ENCODE data around the gene FGF14. TPM values are rescaled to one million over a fixed set of nuclear protein-coding genes. Genes with fewer than 3 reads are reported as not detected.

FGF14 gene
- polyA plus RNA-seq, 1 of the 3 experiments (the other 2 are of a cell fraction): 0.20 TPM

- Histone ChIP-seq H3K79me2 (ENCODE audit: insufficient read depth) (no peaks in the 10 kb centered on the region), H3K4me3 (ENCODE audit: low read depth in 2 of 2, low read length in 1 of 2) (peak overlapping the region in 1 of 2 experiments; percentile 42; a peak in 1 of 4 replicates), H3K27ac (ENCODE audit: low read depth in 2 of 2, low read length in 1 of 2) (peak overlapping the region in 1 of 2 experiments; percentile 94; a peak in 2 of 4 replicates), H3K36me3 (replicated peaks in 1 of 2; ENCODE audit: control insufficient read depth in 1 of 2, insufficient read depth in 2 of 2, low read length in 1 of 2) (no peaks in the 10 kb centered on the region), H4K20me1 (ENCODE audit: insufficient read depth) (no peaks in the 10 kb centered on the region), H3K9ac (no peak overlapping the region), H3K4me1 (ENCODE audit: control insufficient read depth in 1 of 2, insufficient read depth in 2 of 2, low read depth in 1 of 2, low read length in 1 of 2) (peaks cover 0 to 21% of the 10 kb centered on the region in 2 experiments; a peak in 2 of 4 replicates), H3F3A (replicated peaks; ENCODE audit: insufficient read depth) (no peaks in the 10 kb centered on the region), H3K9me3 (no peaks in the 10 kb centered on the region), H2AFZ (ENCODE audit: low read depth) (no peak overlapping the region), H3K4me2 (no peak overlapping the region), H3K27me3 (ENCODE audit: insufficient read depth) (no peaks in the 10 kb centered on the region), H3K9me2 (no peaks in the 10 kb centered on the region)
- ChIA-PET CTCF (interaction anchor here (0.7 to 2.1 kb wide), 64 partner anchors 10 to 797 kb away, joined by 3 to 29 read pairs (median 4); no protein-coding TSS in a partner anchor), POLR2A (interaction anchor here (0.7 to 1.4 kb wide), 4 partner anchors 36 to 614 kb away, joined by 3 to 5 read pairs (median 4); no protein-coding TSS in a partner anchor)
- 3% methylated on average over 1 of the region's 1 CpG for WGBS (ENCODE audit: low lambda C conversion rate)
- DNase-seq: peak; percentile 34
- TF ChIP-seq CTCF (IDR thresholded peaks at IDR 0.05) (peak; percentile 84), NFIC (IDR thresholded peaks at IDR 0.05; ENCODE audit: borderline replicate concordance) (no peak), SMC3 (IDR thresholded peaks at IDR 0.05; ENCODE audit: low read depth, low read length) (peak; percentile 71), TCF12 (IDR thresholded peaks at IDR 0.05) (no peak), RAD21 (IDR thresholded peaks at IDR 0.05; ENCODE audit: low read length) (peak; percentile 96), RCOR1 (IDR thresholded peaks at IDR 0.05; ENCODE audit: low read length) (0 out of 2 replicates have a peak, but pooled peaks have one; percentile 12)
Measured at GRCh38 chr13:101942038-101942437, 459.8 kb downstream of the FGF14 start.

- Histone ChIP-seq H3K27me3 (ENCODE audit: insufficient read depth) (no peaks in the 10 kb centered on the region), H3K4me3 (ENCODE audit: low read depth in 2 of 2, low read length in 1 of 2) (no peak overlapping the region), H3K27ac (ENCODE audit: low read depth in 2 of 2, low read length in 1 of 2) (peak overlapping the region in 1 of 2 experiments; percentile 94; a peak in 2 of 4 replicates), H4K20me1 (ENCODE audit: insufficient read depth) (no peaks in the 10 kb centered on the region), H3K9ac (no peak overlapping the region), H3K9me2 (no peaks in the 10 kb centered on the region), H2AFZ (ENCODE audit: low read depth) (no peak overlapping the region), H3K79me2 (ENCODE audit: insufficient read depth) (no peaks in the 10 kb centered on the region), H3K4me1 (ENCODE audit: control insufficient read depth in 1 of 2, insufficient read depth in 2 of 2, low read depth in 1 of 2, low read length in 1 of 2) (peaks cover 0 to 21% of the 10 kb centered on the region in 2 experiments; a peak in 2 of 4 replicates), H3K4me2 (no peak overlapping the region), H3K9me3 (no peaks in the 10 kb centered on the region), H3K36me3 (replicated peaks in 1 of 2; ENCODE audit: control insufficient read depth in 1 of 2, insufficient read depth in 2 of 2, low read length in 1 of 2) (no peaks in the 10 kb centered on the region), H3F3A (replicated peaks; ENCODE audit: insufficient read depth) (no peaks in the 10 kb centered on the region)
- peak; percentile 14 for DNase-seq
- TF ChIP-seq RAD21 (IDR thresholded peaks at IDR 0.05; ENCODE audit: low read length) (peak; percentile 51), CTCF (IDR thresholded peaks at IDR 0.05) (peak; percentile 45), SMC3 (IDR thresholded peaks at IDR 0.05; ENCODE audit: low read depth, low read length) (peak; percentile 51), JUND (IDR thresholded peaks at IDR 0.05) (no peak)
- 33% methylated on average over 2 of the region's 2 CpGs for WGBS (ENCODE audit: low lambda C conversion rate)
- CTCF ChIA-PET: interaction anchor here (0.7 to 1.8 kb wide), 21 partner anchors 9 to 796 kb away, joined by 3 to 24 read pairs (median 4); no protein-coding TSS in a partner anchor
- POLR2A ChIA-PET: no interaction called here
Measured at GRCh38 chr13:101941095-101941783, 460.6 kb downstream of the FGF14 start.

All from SK-N-SH (cell line).